HepG2 (cell line): ENCODE data around the gene RAB8A. TPM values are rescaled to one million over a fixed set of nuclear protein-coding genes. Genes with fewer than 3 reads are reported as not detected.

Experiments used
- MED8 ChIP-seq: sonication (generic); formaldehyde crosslinking; IDR thresholded peaks from 2 replicates; pipeline ENCODE4 v1.8.1; 2023; ENCODE audit warnings: mild to moderate bottlenecking, missing genetic modification reagents; ENCODE audit not compliant: insufficient replicate concordance
- NFKBIZ ChIP-seq: IDR thresholded peaks from 2 replicates; pipeline ENCODE4 v1.6.1; 2018; ENCODE audit warnings: missing genetic modification reagents, missing compliant biosample characterization
- PCBP1 ChIP-seq: fragments of 200-400 bp; formaldehyde crosslinking; IDR thresholded peaks from 2 replicates; pipeline ENCODE4 v1.6.1; 2017; ENCODE audit warnings: mild to moderate bottlenecking, low read depth, low read length, borderline replicate concordance
- RBM22 ChIP-seq: fragments of 200-400 bp; formaldehyde crosslinking; optimal IDR thresholded peaks from 2 replicates; pipeline ENCODE3; 2017; ENCODE audit warnings: mild to moderate bottlenecking, low read length, moderate library complexity
- RFX1 ChIP-seq: fragments of 450-650 bp; IDR thresholded peaks from 2 replicates; pipeline ENCODE4 v1.6.1; 2017
- ZFP37 ChIP-seq: sonication (generic); formaldehyde crosslinking; IDR thresholded peaks from 2 replicates; pipeline ENCODE4 v1.4.0; 2020; ENCODE audit warnings: missing genetic modification reagents, borderline replicate concordance
- ZKSCAN1 ChIP-seq: fragments of 150-350 bp; IDR thresholded peaks from 2 replicates; pipeline ENCODE4 v1.6.1; 2014; ENCODE audit warnings: low read length
- ZNF224 ChIP-seq: sonication (generic); formaldehyde crosslinking; IDR thresholded peaks from 2 replicates; pipeline ENCODE4 v1.5.0; 2020; ENCODE audit warnings: mild to moderate bottlenecking, missing genetic modification reagents
- ZNF256 ChIP-seq: sonication (generic); formaldehyde crosslinking; conservative IDR thresholded peaks from 2 replicates; pipeline ENCODE4 v1.4.0; 2020; ENCODE audit warnings: missing genetic modification reagents
- ZNF337 ChIP-seq: sonication (generic); formaldehyde crosslinking; IDR thresholded peaks from 2 replicates; pipeline ENCODE4 v1.5.1; 2020; ENCODE audit warnings: missing genetic modification reagents, low read depth, mild to moderate bottlenecking, borderline replicate concordance
- ZNF383 ChIP-seq: sonication (generic); formaldehyde crosslinking; IDR thresholded peaks from 2 replicates; pipeline ENCODE4 v1.4.0; 2020; ENCODE audit warnings: missing genetic modification reagents, mild to moderate bottlenecking, borderline replicate concordance
- ZNF496 ChIP-seq: sonication (generic); formaldehyde crosslinking; IDR thresholded peaks from 2 replicates; pipeline ENCODE4 v1.8.1; 2023; ENCODE audit warnings: mild to moderate bottlenecking, moderate library complexity, missing genetic modification reagents; ENCODE audit not compliant: insufficient replicate concordance
- ZNF737 ChIP-seq: sonication (generic); formaldehyde crosslinking; IDR thresholded peaks from 2 replicates; pipeline ENCODE4 v1.5.0; 2020; ENCODE audit warnings: missing genetic modification reagents, mild to moderate bottlenecking, borderline replicate concordance
- ZNF792 ChIP-seq: IDR thresholded peaks from 2 replicates; pipeline ENCODE4 v1.6.1; 2016
- polyA plus RNA-seq, 8 experiments: library from polyadenylated mRNA; depleted of rRNA in 3 of 8; stranded (reverse) in 7 of 8; unstranded in 1 of 8; fragments of >200 nt; fragmentation: Illumina TruSeq in 4 of 8; extraction: Trizol in 4 of 8; gene quantifications; 2 replicates each; pipeline versions ENCODE4 v1.2.1 to v1.2.3, GENCODE V29; 2011 to 2016; ENCODE audit warnings: low read depth in 4 of 8, missing spikeins in 1 of 8, mixed read lengths in 1 of 8; ENCODE audit not compliant: insufficient read depth in 1 of 8
- total RNA-seq, 5 experiments: library from RNA; depleted of rRNA; stranded (reverse); fragments of >200 nt; fragmentation: Illumina TruSeq; extraction: Trizol; gene quantifications; 2 replicates each; pipeline ENCODE4 v1.2.3, GENCODE V29; 2016; ENCODE audit warnings: low read depth in 1 of 5
- TF ChIP-seq, protein P1 (sequence below): sonication (generic); formaldehyde crosslinking; IDR thresholded peaks from 2 replicates; pipeline ENCODE4 v1.5.0; 2020; ENCODE audit warnings: mild to moderate bottlenecking, missing genetic modification reagents, borderline replicate concordance
- TF ChIP-seq, protein P2 (sequence below), 2 experiments: fragments of 450-650 bp in 1 of 2; sonication (generic) in 1 of 2; formaldehyde crosslinking; IDR thresholded peaks; 2 replicates each; pipeline versions ENCODE4 v1.5.0 to v1.8.0; 2020 to 2022; ENCODE audit warnings: mild to moderate bottlenecking in 1 of 2, missing genetic modification reagents in 1 of 2
- TF ChIP-seq, protein P3 (sequence below): sonication (generic); formaldehyde crosslinking; IDR thresholded peaks from 2 replicates; pipeline ENCODE4 v1.5.1; 2020; ENCODE audit warnings: missing genetic modification reagents, mild to moderate bottlenecking, borderline replicate concordance
- TF ChIP-seq, protein P4 (sequence below): sonication (generic); formaldehyde crosslinking; conservative IDR thresholded peaks from 2 replicates; pipeline ENCODE4 v1.8.0; 2022; ENCODE audit warnings: missing genetic modification reagents

Gene RAB8A
- total and polyA plus RNA-seq, 2 of the 13 experiments (the other 11 are each of a cell fraction or from before 2014, with no cell fraction given), result 36.7 to 45.0 TPM

DNA sequence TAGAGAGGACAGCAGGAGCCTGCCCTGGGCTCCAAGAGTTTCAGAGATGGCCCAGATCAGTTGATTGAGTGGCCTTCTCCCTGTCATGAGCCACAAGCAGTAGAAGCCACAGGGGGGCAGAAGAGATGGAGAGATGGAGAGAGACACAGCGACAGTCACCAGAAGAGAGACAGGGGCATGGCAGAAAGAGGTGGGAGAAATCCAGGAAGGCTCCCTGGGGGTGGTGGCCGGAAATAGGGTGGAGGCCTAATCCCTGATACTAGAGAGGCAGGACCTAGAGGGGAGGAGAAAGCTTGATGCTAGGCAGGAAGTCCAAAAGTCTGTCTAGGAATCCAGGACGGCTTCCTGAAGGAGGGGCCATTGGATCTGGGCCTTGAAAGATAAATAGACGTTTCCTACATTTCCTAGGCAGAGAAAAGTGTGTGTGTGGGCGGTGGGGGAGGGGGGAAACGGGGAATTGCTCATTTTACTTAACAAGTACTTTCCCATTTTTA, 45.0 kb upstream of the RAB8A start (continued):
- TF ChIP-seq, protein P1, sequence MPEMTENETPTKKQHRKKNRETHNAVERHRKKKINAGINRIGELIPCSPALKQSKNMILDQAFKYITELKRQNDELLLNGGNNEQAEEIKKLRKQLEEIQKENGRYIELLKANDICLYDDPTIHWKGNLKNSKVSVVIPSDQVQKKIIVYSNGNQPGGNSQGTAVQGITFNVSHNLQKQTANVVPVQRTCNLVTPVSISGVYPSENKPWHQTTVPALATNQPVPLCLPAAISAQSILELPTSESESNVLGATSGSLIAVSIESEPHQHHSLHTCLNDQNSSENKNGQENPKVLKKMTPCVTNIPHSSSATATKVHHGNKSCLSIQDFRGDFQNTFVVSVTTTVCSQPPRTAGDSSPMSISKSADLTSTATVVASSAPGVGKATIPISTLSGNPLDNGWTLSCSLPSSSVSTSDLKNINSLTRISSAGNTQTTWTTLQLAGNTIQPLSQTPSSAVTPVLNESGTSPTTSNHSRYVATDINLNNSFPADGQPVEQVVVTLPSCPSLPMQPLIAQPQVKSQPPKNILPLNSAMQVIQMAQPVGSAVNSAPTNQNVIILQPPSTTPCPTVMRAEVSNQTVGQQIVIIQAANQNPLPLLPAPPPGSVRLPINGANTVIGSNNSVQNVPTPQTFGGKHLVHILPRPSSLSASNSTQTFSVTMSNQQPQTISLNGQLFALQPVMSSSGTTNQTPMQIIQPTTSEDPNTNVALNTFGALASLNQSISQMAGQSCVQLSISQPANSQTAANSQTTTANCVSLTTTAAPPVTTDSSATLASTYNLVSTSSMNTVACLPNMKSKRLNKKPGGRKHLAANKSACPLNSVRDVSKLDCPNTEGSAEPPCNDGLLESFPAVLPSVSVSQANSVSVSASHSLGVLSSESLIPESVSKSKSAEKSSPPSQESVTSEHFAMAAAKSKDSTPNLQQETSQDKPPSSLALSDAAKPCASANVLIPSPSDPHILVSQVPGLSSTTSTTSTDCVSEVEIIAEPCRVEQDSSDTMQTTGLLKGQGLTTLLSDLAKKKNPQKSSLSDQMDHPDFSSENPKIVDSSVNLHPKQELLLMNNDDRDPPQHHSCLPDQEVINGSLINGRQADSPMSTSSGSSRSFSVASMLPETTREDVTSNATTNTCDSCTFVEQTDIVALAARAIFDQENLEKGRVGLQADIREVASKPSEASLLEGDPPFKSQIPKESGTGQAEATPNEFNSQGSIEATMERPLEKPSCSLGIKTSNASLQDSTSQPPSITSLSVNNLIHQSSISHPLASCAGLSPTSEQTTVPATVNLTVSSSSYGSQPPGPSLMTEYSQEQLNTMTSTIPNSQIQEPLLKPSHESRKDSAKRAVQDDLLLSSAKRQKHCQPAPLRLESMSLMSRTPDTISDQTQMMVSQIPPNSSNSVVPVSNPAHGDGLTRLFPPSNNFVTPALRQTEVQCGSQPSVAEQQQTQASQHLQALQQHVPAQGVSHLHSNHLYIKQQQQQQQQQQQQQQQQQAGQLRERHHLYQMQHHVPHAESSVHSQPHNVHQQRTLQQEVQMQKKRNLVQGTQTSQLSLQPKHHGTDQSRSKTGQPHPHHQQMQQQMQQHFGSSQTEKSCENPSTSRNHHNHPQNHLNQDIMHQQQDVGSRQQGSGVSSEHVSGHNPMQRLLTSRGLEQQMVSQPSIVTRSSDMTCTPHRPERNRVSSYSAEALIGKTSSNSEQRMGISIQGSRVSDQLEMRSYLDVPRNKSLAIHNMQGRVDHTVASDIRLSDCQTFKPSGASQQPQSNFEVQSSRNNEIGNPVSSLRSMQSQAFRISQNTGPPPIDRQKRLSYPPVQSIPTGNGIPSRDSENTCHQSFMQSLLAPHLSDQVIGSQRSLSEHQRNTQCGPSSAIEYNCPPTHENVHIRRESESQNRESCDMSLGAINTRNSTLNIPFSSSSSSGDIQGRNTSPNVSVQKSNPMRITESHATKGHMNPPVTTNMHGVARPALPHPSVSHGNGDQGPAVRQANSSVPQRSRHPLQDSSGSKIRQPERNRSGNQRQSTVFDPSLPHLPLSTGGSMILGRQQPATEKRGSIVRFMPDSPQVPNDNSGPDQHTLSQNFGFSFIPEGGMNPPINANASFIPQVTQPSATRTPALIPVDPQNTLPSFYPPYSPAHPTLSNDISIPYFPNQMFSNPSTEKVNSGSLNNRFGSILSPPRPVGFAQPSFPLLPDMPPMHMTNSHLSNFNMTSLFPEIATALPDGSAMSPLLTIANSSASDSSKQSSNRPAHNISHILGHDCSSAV, result no peak
- no peak for TF ChIP-seq ZFP37
- no peak for TF ChIP-seq ZNF383 (CRISPR knock-in tag)
- TF ChIP-seq RBM22, result no peak
- TF ChIP-seq, protein P2, sequence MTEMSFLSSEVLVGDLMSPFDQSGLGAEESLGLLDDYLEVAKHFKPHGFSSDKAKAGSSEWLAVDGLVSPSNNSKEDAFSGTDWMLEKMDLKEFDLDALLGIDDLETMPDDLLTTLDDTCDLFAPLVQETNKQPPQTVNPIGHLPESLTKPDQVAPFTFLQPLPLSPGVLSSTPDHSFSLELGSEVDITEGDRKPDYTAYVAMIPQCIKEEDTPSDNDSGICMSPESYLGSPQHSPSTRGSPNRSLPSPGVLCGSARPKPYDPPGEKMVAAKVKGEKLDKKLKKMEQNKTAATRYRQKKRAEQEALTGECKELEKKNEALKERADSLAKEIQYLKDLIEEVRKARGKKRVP (CRISPR knock-in tag; IDR thresholded peaks at IDR 0.05), result no peak
- peak; percentile 44; the same call in 1 of the 2 replicates for TF ChIP-seq ZKSCAN1
- TF ChIP-seq, protein P3, sequence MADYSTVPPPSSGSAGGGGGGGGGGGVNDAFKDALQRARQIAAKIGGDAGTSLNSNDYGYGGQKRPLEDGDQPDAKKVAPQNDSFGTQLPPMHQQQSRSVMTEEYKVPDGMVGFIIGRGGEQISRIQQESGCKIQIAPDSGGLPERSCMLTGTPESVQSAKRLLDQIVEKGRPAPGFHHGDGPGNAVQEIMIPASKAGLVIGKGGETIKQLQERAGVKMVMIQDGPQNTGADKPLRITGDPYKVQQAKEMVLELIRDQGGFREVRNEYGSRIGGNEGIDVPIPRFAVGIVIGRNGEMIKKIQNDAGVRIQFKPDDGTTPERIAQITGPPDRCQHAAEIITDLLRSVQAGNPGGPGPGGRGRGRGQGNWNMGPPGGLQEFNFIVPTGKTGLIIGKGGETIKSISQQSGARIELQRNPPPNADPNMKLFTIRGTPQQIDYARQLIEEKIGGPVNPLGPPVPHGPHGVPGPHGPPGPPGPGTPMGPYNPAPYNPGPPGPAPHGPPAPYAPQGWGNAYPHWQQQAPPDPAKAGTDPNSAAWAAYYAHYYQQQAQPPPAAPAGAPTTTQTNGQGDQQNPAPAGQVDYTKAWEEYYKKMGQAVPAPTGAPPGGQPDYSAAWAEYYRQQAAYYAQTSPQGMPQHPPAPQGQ (CRISPR knock-in tag), result no peak
- 0 out of 2 replicates have a peak, but pooled peaks have one; percentile 57 for TF ChIP-seq ZNF792
- TF ChIP-seq ZNF737, result no peak
- no peak for TF ChIP-seq RFX1
- no peak for TF ChIP-seq ZNF224
- TF ChIP-seq MED8 (CRISPR knock-in tag), result no peak
- no peak for TF ChIP-seq NFKBIZ (CRISPR knock-in tag)
- no peak for TF ChIP-seq ZNF337 (CRISPR knock-in tag)
- TF ChIP-seq ZNF496 (CRISPR knock-in tag), result no peak
- no peak for TF ChIP-seq ZNF256 (CRISPR knock-in tag)
- TF ChIP-seq, protein P4, sequence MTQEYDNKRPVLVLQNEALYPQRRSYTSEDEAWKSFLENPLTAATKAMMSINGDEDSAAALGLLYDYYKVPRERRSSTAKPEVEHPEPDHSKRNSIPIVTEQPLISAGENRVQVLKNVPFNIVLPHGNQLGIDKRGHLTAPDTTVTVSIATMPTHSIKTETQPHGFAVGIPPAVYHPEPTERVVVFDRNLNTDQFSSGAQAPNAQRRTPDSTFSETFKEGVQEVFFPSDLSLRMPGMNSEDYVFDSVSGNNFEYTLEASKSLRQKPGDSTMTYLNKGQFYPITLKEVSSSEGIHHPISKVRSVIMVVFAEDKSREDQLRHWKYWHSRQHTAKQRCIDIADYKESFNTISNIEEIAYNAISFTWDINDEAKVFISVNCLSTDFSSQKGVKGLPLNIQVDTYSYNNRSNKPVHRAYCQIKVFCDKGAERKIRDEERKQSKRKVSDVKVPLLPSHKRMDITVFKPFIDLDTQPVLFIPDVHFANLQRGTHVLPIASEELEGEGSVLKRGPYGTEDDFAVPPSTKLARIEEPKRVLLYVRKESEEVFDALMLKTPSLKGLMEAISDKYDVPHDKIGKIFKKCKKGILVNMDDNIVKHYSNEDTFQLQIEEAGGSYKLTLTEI (CRISPR knock-in tag), result no peak
- TF ChIP-seq PCBP1, result no peak
